GM19043 (cell line): ENCODE data around the gene SMARCA1.
"Not testable (repeated sequence)": the region's sequence is repeated elsewhere in the genome, so short reads cannot be mapped to it uniquely, and the experiment has no call there.

Experiments used
- ATAC-seq: cut with Tn5 transposase; IDR thresholded peaks from one replicate; pipeline ENCODE4 v1.9.1; 2021; ENCODE audit warnings: low read depth; ENCODE audit not compliant: unreplicated experiment

The SMARCA1 gene, protein sequence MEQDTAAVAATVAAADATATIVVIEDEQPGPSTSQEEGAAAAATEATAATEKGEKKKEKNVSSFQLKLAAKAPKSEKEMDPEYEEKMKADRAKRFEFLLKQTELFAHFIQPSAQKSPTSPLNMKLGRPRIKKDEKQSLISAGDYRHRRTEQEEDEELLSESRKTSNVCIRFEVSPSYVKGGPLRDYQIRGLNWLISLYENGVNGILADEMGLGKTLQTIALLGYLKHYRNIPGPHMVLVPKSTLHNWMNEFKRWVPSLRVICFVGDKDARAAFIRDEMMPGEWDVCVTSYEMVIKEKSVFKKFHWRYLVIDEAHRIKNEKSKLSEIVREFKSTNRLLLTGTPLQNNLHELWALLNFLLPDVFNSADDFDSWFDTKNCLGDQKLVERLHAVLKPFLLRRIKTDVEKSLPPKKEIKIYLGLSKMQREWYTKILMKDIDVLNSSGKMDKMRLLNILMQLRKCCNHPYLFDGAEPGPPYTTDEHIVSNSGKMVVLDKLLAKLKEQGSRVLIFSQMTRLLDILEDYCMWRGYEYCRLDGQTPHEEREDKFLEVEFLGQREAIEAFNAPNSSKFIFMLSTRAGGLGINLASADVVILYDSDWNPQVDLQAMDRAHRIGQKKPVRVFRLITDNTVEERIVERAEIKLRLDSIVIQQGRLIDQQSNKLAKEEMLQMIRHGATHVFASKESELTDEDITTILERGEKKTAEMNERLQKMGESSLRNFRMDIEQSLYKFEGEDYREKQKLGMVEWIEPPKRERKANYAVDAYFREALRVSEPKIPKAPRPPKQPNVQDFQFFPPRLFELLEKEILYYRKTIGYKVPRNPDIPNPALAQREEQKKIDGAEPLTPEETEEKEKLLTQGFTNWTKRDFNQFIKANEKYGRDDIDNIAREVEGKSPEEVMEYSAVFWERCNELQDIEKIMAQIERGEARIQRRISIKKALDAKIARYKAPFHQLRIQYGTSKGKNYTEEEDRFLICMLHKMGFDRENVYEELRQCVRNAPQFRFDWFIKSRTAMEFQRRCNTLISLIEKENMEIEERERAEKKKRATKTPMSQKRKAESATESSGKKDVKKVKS

GRCh38 chrX:129523079-129523911 is at the start of gene SMARCA1:
TSS of gene SMARCA1 (minus strand) at chrX:129523490. CDS start at chrX:129523370, 120 bp downstream.
- ATAC-seq = no peak

GRCh38 chrX:129572422-129572821 is 49.1 kb upstream of the SMARCA1 start:
- ATAC-seq = no peak

GRCh38 chrX:129568349-129568748 is 45.1 kb upstream of the SMARCA1 start:
- no peak for ATAC-seq

GRCh38 chrX:129566073-129566472 is 42.8 kb upstream of the SMARCA1 start:
- ATAC-seq = no peak

DNA sequence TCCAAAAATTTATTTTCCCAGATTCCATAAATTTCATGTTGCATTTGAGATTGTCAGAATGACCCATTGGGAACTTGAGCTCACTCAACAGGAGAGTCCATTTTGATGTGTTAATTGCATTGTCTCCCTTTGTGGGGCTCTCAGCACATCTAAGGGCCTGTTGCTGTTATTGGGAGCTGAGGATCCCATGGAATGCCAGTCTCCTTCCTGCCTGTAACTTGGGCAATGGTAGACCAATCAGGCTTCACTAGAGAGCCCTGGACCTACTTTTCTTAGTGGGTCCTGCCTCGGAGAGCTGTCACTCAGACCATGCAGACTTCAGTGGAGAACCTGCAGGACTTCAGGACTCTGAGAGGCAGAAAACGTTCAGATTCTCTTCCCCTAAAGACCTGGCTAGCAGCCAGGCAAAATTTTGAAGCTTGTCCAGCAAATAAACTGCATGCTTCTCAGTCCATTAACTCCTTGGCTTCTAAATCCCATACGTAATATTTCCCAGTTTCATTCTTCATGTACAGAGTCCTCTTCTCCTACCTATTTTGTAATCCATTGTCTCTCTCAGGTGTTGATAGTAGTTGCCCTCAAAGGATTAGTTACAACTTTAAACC is 41.9 kb upstream of the SMARCA1 start:
- no peak for ATAC-seq

- not testable (repeated sequence) for ATAC-seq
Measured at GRCh38 chrX:129564345-129564744, 41.1 kb upstream of the SMARCA1 start.

DNA sequence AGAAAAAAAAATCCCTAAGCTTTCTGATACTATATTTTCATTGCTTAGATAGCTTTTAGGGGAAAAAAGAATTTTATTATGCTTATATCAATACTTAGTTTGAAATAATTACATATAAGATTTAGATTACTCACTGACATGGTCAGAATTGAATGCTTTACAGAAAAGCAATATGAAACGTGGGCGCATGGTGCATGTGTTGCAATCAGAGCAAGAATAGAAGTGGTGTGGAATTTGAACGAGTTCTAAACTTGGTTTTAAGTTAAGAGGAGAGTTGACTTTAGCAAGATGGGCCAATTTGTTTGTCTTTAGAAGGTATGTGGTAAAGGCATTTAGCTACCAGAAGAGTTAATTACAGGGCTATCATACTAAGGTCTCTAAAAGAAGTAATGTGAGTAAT is 38.2 kb upstream of the SMARCA1 start:
- no peak for ATAC-seq

- ATAC-seq = no peak
Measured at GRCh38 chrX:129559783-129560182, 36.5 kb upstream of the SMARCA1 start.

DNA sequence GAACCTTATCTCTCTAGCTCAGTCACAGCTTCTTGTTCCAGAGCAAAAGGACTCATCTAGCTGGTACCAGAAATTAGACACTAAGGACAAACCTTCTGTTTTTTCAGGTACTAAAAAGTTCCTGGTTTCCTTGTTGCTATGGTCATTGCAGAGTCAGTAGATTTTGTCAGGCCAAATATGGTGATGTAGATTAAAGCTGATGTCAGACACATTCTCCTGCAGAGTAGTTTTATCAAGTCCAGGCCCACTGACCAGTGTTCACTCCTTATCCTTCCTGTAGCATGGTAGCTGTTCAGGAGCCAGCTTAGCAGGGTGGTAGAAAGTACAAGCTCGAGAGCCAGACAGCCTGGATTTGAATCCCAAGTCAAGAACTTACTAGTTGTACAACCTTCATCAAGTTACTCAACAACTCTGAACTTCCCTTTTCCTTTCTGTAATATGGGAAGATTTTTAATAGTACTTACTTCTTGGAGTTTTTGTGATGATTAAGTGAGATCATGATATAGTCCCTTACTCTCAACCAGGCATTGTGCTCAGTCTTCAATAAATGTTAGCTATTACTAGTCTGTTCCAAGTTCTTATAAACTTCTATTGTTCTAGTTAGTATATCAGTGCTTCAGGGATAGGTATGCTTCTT is 34.7 kb upstream of the SMARCA1 start:
- ATAC-seq = no peak

- ATAC-seq = no peak
Measured at GRCh38 chrX:129556806-129557315, 33.6 kb upstream of the SMARCA1 start.

DNA sequence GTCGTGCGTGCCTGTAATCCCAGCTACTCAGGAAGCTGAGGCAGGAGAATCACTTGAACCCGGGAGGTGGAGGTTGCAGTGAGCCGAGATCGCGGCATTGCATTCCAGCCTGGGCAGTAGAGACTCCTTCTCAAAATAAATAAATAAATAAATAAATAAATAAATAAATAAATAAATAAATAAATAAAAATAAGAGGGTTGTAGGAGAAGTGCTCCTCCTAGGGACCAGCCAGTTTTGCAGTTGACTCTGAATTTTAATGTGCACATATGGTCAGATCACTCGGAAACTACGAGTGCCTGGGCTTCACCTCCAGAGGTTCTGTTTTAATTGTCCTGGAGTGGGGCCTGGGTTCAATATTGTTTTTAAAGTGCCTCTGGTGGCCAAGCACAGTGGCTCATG is 31.5 kb upstream of the SMARCA1 start:
- not testable (repeated sequence) for ATAC-seq

DNA sequence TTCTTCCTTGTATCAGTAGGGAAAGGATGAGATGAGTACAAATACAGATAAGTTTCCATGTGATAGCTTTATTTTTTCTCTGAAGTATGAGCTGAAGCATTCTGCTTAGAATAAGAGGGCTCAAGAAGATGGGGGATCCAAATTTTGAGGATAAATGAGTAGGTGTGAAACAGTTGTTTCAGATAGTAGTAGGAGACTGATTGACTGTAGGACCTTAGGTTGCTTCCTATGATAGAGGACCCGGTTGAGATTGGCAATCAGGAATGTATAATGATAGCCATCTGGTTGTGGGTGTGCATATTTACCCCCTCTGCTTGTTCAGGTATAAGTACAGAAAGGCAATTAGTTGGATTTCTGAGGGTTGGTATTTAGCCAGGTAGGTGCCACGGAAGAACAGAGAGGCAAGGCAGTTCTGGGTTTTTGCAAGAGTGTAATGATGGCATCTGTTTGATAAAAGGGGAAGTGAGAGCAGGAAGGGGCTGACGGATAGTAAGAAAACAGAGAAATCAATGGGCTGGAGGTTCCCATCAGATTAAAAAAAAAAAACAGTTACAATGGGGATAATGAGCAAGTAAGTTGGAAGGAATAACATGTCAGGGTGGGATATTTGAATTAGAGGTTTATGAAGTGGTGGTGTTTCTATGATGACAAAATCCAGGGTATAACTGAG is 30.5 kb upstream of the SMARCA1 start:
- ATAC-seq = peak; percentile 90

DNA sequence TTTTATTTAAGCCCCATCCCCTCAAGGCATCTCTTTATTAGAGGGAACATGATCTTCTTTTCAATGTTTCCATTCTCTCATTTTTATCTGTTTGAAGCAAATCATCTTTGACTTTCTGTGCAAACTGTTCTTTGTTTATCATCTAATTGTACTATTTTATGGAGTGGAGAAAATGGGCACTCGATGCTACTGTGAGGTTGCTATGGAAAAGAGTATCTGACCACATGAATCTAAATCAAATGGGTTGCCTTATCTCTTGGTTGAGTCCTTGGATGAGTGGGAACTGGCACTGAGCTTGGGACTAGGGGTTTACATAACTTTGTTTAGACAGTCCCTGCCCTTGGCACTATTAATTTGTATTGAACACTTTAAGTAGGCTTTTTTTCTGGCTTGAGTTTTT is 25.8 kb upstream of the SMARCA1 start:
- ATAC-seq = no peak

GRCh38 chrX:129545408-129545807 is 22.1 kb upstream of the SMARCA1 start:
- ATAC-seq = no peak

DNA sequence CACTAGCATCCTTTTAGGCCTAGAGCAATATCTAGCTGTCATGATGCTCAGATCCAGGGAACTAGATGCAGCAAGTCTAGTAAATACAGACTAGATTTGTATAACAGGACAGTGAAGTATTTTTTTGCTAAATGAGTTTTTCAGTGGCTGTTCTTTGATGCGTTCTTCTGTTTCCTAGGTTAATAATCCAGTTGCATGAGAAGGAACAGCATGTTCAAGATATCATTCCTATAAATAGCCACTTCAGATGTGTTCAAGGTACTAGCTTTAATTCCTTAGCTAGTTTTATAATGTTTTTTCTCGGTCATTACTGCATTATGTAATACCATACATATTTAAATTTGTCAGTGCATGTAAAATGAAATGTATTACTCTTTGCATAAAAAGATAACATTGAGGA is 21.5 kb upstream of the SMARCA1 start:
- no peak for ATAC-seq

GRCh38 chrX:129540722-129541184 is 17.5 kb upstream of the SMARCA1 start:
- no peak for ATAC-seq

DNA sequence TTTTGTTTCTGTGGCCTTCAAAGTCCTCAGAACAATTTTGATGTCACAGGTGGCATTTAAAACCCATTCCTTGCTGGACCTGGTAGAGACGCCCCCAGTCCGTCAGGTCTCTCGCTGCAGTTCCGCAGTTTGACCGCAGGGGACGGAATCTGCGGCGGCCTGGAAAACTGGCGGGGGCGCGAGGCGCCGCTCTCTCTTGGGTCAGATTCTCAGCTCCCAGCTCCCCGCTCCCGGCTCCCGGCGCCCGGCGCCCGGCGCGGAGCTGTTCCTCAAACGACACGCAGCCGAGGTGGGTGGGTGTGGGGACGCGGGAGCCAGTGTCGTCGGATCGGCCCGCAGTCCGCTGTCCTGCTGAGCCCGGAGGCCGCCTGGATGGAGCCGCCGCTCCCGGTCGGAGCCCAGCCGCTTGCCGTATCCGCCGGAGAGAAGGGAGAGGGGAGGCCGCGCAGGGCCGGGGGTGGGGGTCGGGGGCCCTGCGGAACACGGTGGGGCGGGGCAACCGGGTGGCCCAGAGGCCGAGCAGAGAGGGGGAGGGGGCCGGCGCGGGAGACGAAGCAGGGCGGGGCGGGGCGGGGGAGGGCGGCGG is 16.9 kb upstream of the SMARCA1 start, which contains the start of gene OCRL:
Gene OCRL, plus strand, starts transcription at position 192 of the 586 bp plus-strand sequence. Its CDS starts 181 bp downstream, at position 373.
- ATAC-seq = peak; percentile 94
